ENCODE data around the gene IL25.
"Not testable (repeated sequence)": the region's sequence is repeated elsewhere in the genome, so short reads cannot be mapped to it uniquely, and the experiment has no call there.

The IL25 gene

DNA sequence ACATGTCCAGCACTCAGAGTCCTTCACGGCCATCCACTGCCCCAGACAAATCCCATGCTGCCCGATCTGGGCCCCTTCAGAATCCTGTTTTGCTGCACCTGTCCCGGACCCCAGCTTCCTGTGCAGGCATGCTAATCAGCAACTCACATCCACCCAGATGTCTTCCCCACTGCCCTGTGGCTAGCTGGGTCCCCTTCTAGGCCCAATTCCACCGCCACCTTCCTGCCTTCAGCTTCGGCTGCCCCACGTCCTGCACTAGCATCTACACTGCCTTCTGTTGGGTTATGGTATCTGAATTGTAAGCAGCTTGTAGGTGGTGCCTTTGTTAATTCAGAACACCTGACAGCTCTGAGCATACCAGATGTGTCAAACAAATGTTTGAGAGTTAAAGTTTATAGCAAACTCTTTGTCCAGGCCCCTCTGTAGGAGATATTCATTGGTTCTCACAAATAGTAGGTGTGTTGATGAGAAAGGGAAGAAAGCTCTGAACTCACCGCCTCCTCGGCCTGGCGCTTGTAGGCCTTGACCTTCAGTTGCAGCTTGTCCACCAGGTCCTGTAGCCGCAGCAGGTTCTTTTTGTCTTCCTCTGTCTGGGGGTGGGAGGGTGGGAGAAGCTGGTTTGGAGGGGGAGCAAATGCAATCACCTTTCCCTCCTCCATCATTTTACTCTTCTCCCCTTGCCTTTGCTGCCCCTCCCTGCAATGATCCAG is 10.3 kb downstream of the IL25 start:
- no peak for DNase-seq (ENCODE audit: low read depth, low spot score)
- ChIA-PET POLR2A (interaction anchor here (0.8 kb wide), 1 partner anchor 16 kb away, joined by 3 read pairs; no protein-coding TSS in a partner anchor), CTCF (interaction anchor here (0.6 to 10.9 kb wide), 9 partner anchors 8 to 118 kb away, joined by 3 to 303 read pairs (median 4); partner anchors contain the start of genes EFS, PABPN1 and SLC22A17)
- H3K4me3 ChIP-seq (ENCODE audit: low read depth, low read length): no peak overlapping the region
- no peak for TF ChIP-seq CTCF (IDR thresholded peaks at IDR 0.05; ENCODE audit: insufficient read depth, low read length, missing control alignments)

- ChIA-PET CTCF (interaction anchor here (1.1 to 8.9 kb wide), 3 partner anchors 16 to 58 kb away, joined by 3 to 153 read pairs (median 6); partner anchors contain the start of gene EFS), POLR2A (no interaction called here)
- DNase-seq (ENCODE audit: low read depth, low spot score): no peak
- no peak for TF ChIP-seq CTCF (IDR thresholded peaks at IDR 0.05; ENCODE audit: insufficient read depth, low read length, missing control alignments)
- H3K4me3 ChIP-seq (ENCODE audit: low read depth, low read length): no peak overlapping the region
Measured at GRCh38 chr14:23384364-23385080, 11.9 kb downstream of the IL25 start.

- ChIA-PET POLR2A (no interaction called here), CTCF (interaction anchor here (0.8 to 1.4 kb wide), 3 partner anchors 11 to 58 kb away, joined by 3 to 6 read pairs (median 4); no protein-coding TSS in a partner anchor)
- H3K4me3 ChIP-seq (ENCODE audit: low read depth, low read length): no peak overlapping the region
- TF ChIP-seq CTCF (IDR thresholded peaks at IDR 0.05; ENCODE audit: insufficient read depth, low read length, missing control alignments): no peak
- DNase-seq (ENCODE audit: low read depth, low spot score): no peak
Measured at GRCh38 chr14:23385244-23385641, 12.6 kb downstream of the IL25 start.

GRCh38 chr14:23385642-23386265 is 13.1 kb downstream of the IL25 start:
- TF ChIP-seq CTCF (IDR thresholded peaks at IDR 0.05; ENCODE audit: insufficient read depth, low read length, missing control alignments): no peak

DNA sequence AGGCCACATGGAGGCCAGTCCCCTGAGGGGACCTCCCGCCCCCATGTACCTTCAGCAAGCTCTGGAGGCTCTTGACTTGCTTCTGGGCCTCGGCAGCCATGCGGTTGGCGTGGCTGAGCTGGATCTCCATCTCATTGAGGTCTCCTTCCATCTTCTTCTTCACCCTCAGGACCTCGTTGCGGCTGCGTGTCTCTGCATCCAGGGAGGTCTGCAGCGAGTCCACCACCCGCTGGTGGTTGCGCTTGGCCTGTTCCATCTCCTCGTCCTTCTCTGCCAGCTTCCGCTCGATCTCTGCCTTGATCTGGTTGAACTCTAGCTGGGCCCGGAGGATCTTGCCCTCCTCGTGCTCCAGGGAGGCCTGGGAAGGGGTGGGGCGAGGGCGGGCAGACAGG is 13.7 kb downstream of the IL25 start:
- POLR2A ChIA-PET; DNase-seq (ENCODE audit: low read depth, low spot score): not testable (repeated sequence)
- CTCF ChIA-PET: interaction anchor here (0.8 kb wide), 1 partner anchor 12 kb away, joined by 4 read pairs; no protein-coding TSS in a partner anchor

More at GRCh38 chr14:23385642-23386265, 13.1 kb downstream of the IL25 start:
- POLR2A ChIA-PET: no interaction called here
- no peak for DNase-seq (ENCODE audit: low read depth, low spot score)
- CTCF ChIA-PET: interaction anchor here (0.8 to 1.4 kb wide), 3 partner anchors 11 to 59 kb away, joined by 3 to 6 read pairs (median 4); no protein-coding TSS in a partner anchor
- no peak overlapping the region for H3K4me3 ChIP-seq (ENCODE audit: low read depth, low read length)

DNA sequence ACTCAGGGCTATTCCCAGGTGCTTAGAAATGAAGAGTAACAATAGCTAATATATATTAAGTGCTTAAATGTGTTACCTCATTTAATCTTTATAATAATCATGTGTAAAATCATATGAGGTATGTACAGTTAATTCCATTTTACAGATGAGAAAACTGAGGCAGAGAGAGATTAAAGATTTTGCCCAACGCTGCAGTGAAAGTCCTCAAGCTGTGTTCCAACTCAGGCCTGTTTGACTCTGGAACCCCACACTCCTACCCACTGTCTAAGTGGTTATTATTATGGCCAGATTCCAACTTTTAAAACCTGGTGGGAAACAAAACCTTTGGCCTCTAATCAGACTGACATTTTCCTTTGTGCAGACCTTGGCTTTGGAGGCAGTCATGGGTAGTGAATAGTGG is 14.4 kb downstream of the IL25 start:
- TF ChIP-seq CTCF (IDR thresholded peaks at IDR 0.05; ENCODE audit: insufficient read depth, low read length, missing control alignments): no peak
- POLR2A ChIA-PET: no interaction called here
- no peak for DNase-seq (ENCODE audit: low read depth, low spot score)
- H3K4me3 ChIP-seq (ENCODE audit: low read depth, low read length): no peak overlapping the region
- CTCF ChIA-PET: interaction anchor here (3.9 kb wide), 1 partner anchor 7 kb away, joined by 20 read pairs; no protein-coding TSS in a partner anchor

More for the DNA sequence above, 13.7 kb downstream of the IL25 start:
- H3K4me3 ChIP-seq (ENCODE audit: low read depth, low read length): not testable (repeated sequence)

All from AG04449 (cell line).